HCT116 (cell line): ENCODE results near the gene GLB1L. TPM values are rescaled to one million over a fixed set of nuclear protein-coding genes. Genes with fewer than 3 reads are reported as not detected.

ENCODE experiments used
- ATAC-seq: fragments of 200-7000 bp; cut with Tn5 transposase; 2 replicates; pipeline ENCODE4 v1.9.1; 2020; ENCODE audit warnings: mild to moderate bottlenecking, moderate library complexity
- BruUV-seq: library from RNA; stranded (reverse); fragments of 400-500 nt; replicated peaks from 2 replicates; lab custom pipeline; 2021; lab: Mats Ljungman, UMichigan
- CTCF ChIA-PET: fragments of 300-600 bp; sonication (Branson Sonifier 250); formaldehyde crosslinking; loops from one replicate; lab custom pipeline; 2021; ENCODE audit warnings: antibody characterized with exemption; lab: Charles Lee
- POLR2A ChIA-PET: fragments of 300-600, 350-600 bp; sonication (Branson Sonifier 250); formaldehyde crosslinking; loops from one replicate; lab custom pipeline; 2021; ENCODE audit warnings: antibody characterized with exemption; lab: Charles Lee
- RAD21 ChIA-PET, 2 experiments: fragments of 300-600 bp; sonication (Branson Sonifier 250); formaldehyde crosslinking; loops; one replicate each; lab custom pipeline; 2023; ENCODE audit warnings: low total read pairs in 2 of 2; ENCODE audit not compliant: uncharacterized antibody in 2 of 2, unreplicated experiment in 2 of 2, low non-redundant PET in 1 of 2; lab: Charles Lee
- DNase-seq: peaks from one replicate; pipeline ENCODE4 v3.0.0-alpha.2; 2010; ENCODE audit warnings: low read depth, low spot score
- H2AFZ ChIP-seq: fragments of 200-600 bp; shearing (Covaris generic), sonication (generic); 2 replicates; pipeline ENCODE4 v1.6.1; 2017; ENCODE audit warnings: low read depth, mixed run types, mixed read lengths, antibody characterized with exemption, low read length; ENCODE audit not compliant: poor library complexity, severe bottlenecking
- H3K27ac ChIP-seq: 2 replicates; pipeline ENCODE4 v1.5.1; 2012; ENCODE audit warnings: low read depth, low read length
- H3K27me3 ChIP-seq: fragments of 200-600 bp; sonication (generic); 2 replicates; pipeline ENCODE4 v1.6.1; 2016; ENCODE audit warnings: mixed run types, low read length, mixed read lengths; ENCODE audit not compliant: insufficient read depth
- H3K36me3 ChIP-seq, 2 experiments: fragments of 200-500 bp in 1 of 2; fragments of 200-600 bp in 1 of 2; sonication (Bioruptor generic) in 1 of 2; sonication (generic) in 1 of 2; 2 replicates each; pipeline versions ENCODE4 v1.5.1 to v1.6.1; 2014 to 2016; ENCODE audit warnings: low read length in 2 of 2, inconsistent platforms in 1 of 2, mixed read lengths in 1 of 2, mixed run types in 1 of 2; ENCODE audit not compliant: insufficient read depth in 2 of 2, control insufficient read depth in 1 of 2
- H3K4me1 ChIP-seq, 2 experiments: fragments of 200-600 bp in 1 of 2; sonication (generic) in 1 of 2; 2 replicates each; pipeline versions ENCODE4 v1.5.1 to v1.6.1; 2012 to 2017; ENCODE audit warnings: low read length in 2 of 2, inconsistent platforms in 1 of 2, mild to moderate bottlenecking in 1 of 2, mixed read lengths in 1 of 2, mixed run types in 1 of 2, moderate library complexity in 1 of 2; ENCODE audit not compliant: insufficient read depth in 2 of 2, control insufficient read depth in 1 of 2
- H3K4me2 ChIP-seq: fragments of 200-600 bp; sonication (generic); 2 replicates; pipeline ENCODE4 v1.6.1; 2017; ENCODE audit warnings: mixed run types, low read length, mixed read lengths
- H3K4me3 ChIP-seq, 2 experiments: fragments of 200-600 bp in 1 of 2; sonication (generic) in 1 of 2; replicated peaks in 1 of 2; 2 replicates each; pipeline ENCODE4 v1.5.1; 2011 to 2016; ENCODE audit warnings: low read length in 2 of 2, control low read depth in 1 of 2, low read depth in 1 of 2, mild to moderate bottlenecking in 1 of 2, mixed read lengths in 1 of 2, mixed run types in 1 of 2
- H3K79me2 ChIP-seq: fragments of 200-600 bp; sonication (generic); 2 replicates; pipeline ENCODE4 v1.6.1; 2017; ENCODE audit warnings: mild to moderate bottlenecking, mixed run types, low read length, moderate library complexity, mixed read lengths; ENCODE audit not compliant: insufficient read depth
- H3K9ac ChIP-seq: fragments of 200-600 bp; sonication (generic); 2 replicates; pipeline ENCODE4 v1.6.1; 2016; ENCODE audit warnings: low read length, mixed read lengths
- H3K9me2 ChIP-seq: fragments of 200-600 bp; sonication (generic), shearing (Covaris generic); 2 replicates; pipeline ENCODE4 v1.6.1; 2017; ENCODE audit warnings: mixed run types, mild to moderate bottlenecking, moderate library complexity; ENCODE audit not compliant: insufficient read depth
- H3K9me3 ChIP-seq, 2 experiments: fragments of 200-500 bp in 1 of 2; fragments of 200-600 bp in 1 of 2; sonication (Bioruptor generic) in 1 of 2; sonication (generic) in 1 of 2; 2 replicates each; pipeline ENCODE4 v1.6.1; 2014 to 2017; ENCODE audit warnings: low read length in 2 of 2, mixed read lengths in 2 of 2, inconsistent platforms in 1 of 2, low read depth in 1 of 2, mild to moderate bottlenecking in 1 of 2, mixed run types in 1 of 2, moderate library complexity in 1 of 2; ENCODE audit not compliant: control insufficient read depth in 1 of 2, insufficient read depth in 1 of 2
- H4K20me1 ChIP-seq: fragments of 200-600 bp; sonication (generic), shearing (Covaris generic); 2 replicates; pipeline ENCODE4 v1.6.1; 2017; ENCODE audit warnings: mixed run types, mild to moderate bottlenecking, moderate library complexity; ENCODE audit not compliant: insufficient read depth
- CEBPB ChIP-seq: IDR thresholded peaks from 2 replicates; pipeline ENCODE4 v1.6.1; 2012; ENCODE audit warnings: low read depth
- EZH2 ChIP-seq: fragments of 200-600 bp; sonication (generic); IDR thresholded peaks from 2 replicates; pipeline ENCODE4 v1.6.1; 2017; ENCODE audit warnings: antibody characterized with exemption, mixed run types
- JUND ChIP-seq: IDR thresholded peaks from 2 replicates; pipeline ENCODE4 v1.6.1; 2012
- REST ChIP-seq: IDR thresholded peaks from 2 replicates; pipeline ENCODE4 v1.6.1; 2012; ENCODE audit warnings: low read depth
- SIN3A ChIP-seq: IDR thresholded peaks from 2 replicates; pipeline ENCODE4 v1.6.1; 2012; ENCODE audit warnings: low read depth
- SP1 ChIP-seq: IDR thresholded peaks from 2 replicates; pipeline ENCODE4 v1.6.1; 2012; ENCODE audit warnings: low read depth
- ZBTB33 ChIP-seq: IDR thresholded peaks from 2 replicates; pipeline ENCODE4 v1.6.1; 2011; ENCODE audit warnings: mild to moderate bottlenecking, low read length, moderate library complexity; ENCODE audit not compliant: insufficient replicate concordance; ENCODE audit errors: extremely low read depth
- ZNF274 ChIP-seq: fragments of 200-500 bp; sonication (Bioruptor generic); IDR thresholded peaks from 2 replicates; pipeline ENCODE4 v1.6.1; 2014; ENCODE audit warnings: mild to moderate bottlenecking, low read depth, low read length, inconsistent platforms
- intact Hi-C: fragments of 100-400 bp; cut with micrococcal nuclease; formaldehyde crosslinking; loops from 2 replicates; pipeline ENCODE4 v1.10.0; 2022
- total RNA-seq: library from RNA; stranded (reverse); gene quantifications from one replicate; pipeline ENCODE4 v1.2.1, GENCODE V29; 2021; ENCODE audit not compliant: unreplicated experiment

Gene GLB1L
- total RNA-seq, 1 experiment from 2014 or later = 6.6 TPM

GRCh38 chr2:219207134-219207883 is 37.9 kb downstream of the GLB1L start:
- no peaks in the 10 kb centered on the region for H3K27me3 ChIP-seq
- BruUV-seq = TSS peak; percentile 83
- H4K20me1 ChIP-seq = no peaks in the 10 kb centered on the region
- peaks cover 10 to 13% of the 10 kb centered on the region in 2 experiments; a peak in 3 of 4 replicates for H3K36me3 ChIP-seq
- H2AFZ ChIP-seq = no peak overlapping the region
- H3K27ac ChIP-seq = peak overlapping the region; percentile 68
- peak overlapping the region; percentile 77 for H3K9ac ChIP-seq
- H3K9me2 ChIP-seq = no peaks in the 10 kb centered on the region
- TF ChIP-seq EZH2 (no peak), ZBTB33 (no peak), SIN3A (no peak), JUND (no peak), SP1 (no peak), REST (no peak), ZNF274 (no peak), CEBPB (no peak)
- RAD21 ChIA-PET = interaction anchor here in 1 of 2 experiments (0.6 kb wide), 1 partner anchor 8 kb away, joined by 9 read pairs; no protein-coding TSS in a partner anchor
- H3K4me2 ChIP-seq = peak overlapping the region; percentile 94
- intact Hi-C loops = loop anchor here (2.0 kb wide), 1 partner anchor 31 kb away; the partner anchor contains the start of gene CNPPD1
- ATAC-seq (peak; percentile 5), DNase-seq (no peak)
- CTCF ChIA-PET = interaction anchor here (1.1 to 1.7 kb wide), 2 partner anchors 11 to 15 kb away, joined by 4 to 5 read pairs; partner anchors contain the start of gene ABCB6
- no peaks in the 10 kb centered on the region for H3K79me2 ChIP-seq
- H3K4me3 ChIP-seq = peak overlapping the region; percentile 67
- peaks cover 0 to 9% of the 10 kb centered on the region in 2 experiments; a peak in 2 of 4 replicates for H3K9me3 ChIP-seq
- peaks cover 11 to 17% of the 10 kb centered on the region in 2 experiments for H3K4me1 ChIP-seq
- POLR2A ChIA-PET = interaction anchor here (0.8 to 2.2 kb wide), 4 partner anchors 10 to 42 kb away, joined by 4 to 18 read pairs (median 8); partner anchors contain the start of genes ANKZF1 and ATG9A
